ENCODE measurements around the gene CLTB. TPM values are rescaled to one million over a fixed set of nuclear protein-coding genes. Genes with fewer than 3 reads are reported as not detected.

CLTB gene
- total RNA-seq, 1 donor, result 63.0 TPM

- peaks cover 9% of the 10 kb centered on the region for H3K36me3 ChIP-seq (ENCODE audit: insufficient read depth, low read length)
- no peak for DNase-seq (ENCODE audit: insufficient read length, low spot score, missing footprints)
- no peaks in the 10 kb centered on the region for H3K9me3 ChIP-seq (ENCODE audit: low read depth, low read length)
- no peak overlapping the region for H3K4me2 ChIP-seq (ENCODE audit: insufficient read depth, low read length)
- no peak for TF ChIP-seq CTCF (IDR thresholded peaks at IDR 0.05; ENCODE audit: extremely low read depth, low read depth, low read length)
- H3K4me1 ChIP-seq (ENCODE audit: insufficient read depth, low read length), result no peaks in the 10 kb centered on the region
- H3K27me3 ChIP-seq (ENCODE audit: insufficient read depth, low read length), result no peaks in the 10 kb centered on the region
- no peak overlapping the region for H3K4me3 ChIP-seq (ENCODE audit: insufficient read depth, low read length)
- H4K20me1 ChIP-seq (ENCODE audit: insufficient read depth, low read length), result peaks cover 34% of the 10 kb centered on the region
- no peak overlapping the region for H2AFZ ChIP-seq (ENCODE audit: low read length)
- peak overlapping the region; percentile 13 for H3K27ac ChIP-seq (ENCODE audit: low read depth, low read length)
- peaks cover 96% of the 10 kb centered on the region for H3K79me2 ChIP-seq (ENCODE audit: insufficient read depth, low read length)
These were observed 42.7 kb upstream of the CLTB start for GRCh38 chr5:176458904-176459561.

- Histone ChIP-seq H3K4me2 (ENCODE audit: insufficient read depth, low read length) (no peak overlapping the region), H3K4me3 (ENCODE audit: insufficient read depth, low read length) (no peak overlapping the region), H3K27ac (ENCODE audit: low read depth, low read length) (no peak overlapping the region), H3K36me3 (ENCODE audit: insufficient read depth, low read length) (peaks cover 18% of the 10 kb centered on the region), H2AFZ (ENCODE audit: low read length) (no peak overlapping the region), H3K79me2 (ENCODE audit: insufficient read depth, low read length) (peaks cover 95% of the 10 kb centered on the region), H3K27me3 (ENCODE audit: insufficient read depth, low read length) (no peaks in the 10 kb centered on the region), H3K9me3 (ENCODE audit: low read depth, low read length) (no peaks in the 10 kb centered on the region), H4K20me1 (ENCODE audit: insufficient read depth, low read length) (peaks cover 28% of the 10 kb centered on the region), H3K4me1 (ENCODE audit: insufficient read depth, low read length) (peaks cover 12% of the 10 kb centered on the region)
- TF ChIP-seq CTCF (IDR thresholded peaks at IDR 0.05; ENCODE audit: extremely low read depth, low read depth, low read length), result no peak
- DNase-seq (ENCODE audit: insufficient read length, low spot score, missing footprints), result no peak
These were observed 38.5 kb upstream of the CLTB start for GRCh38 chr5:176454724-176455394.

- H3K4me3 ChIP-seq (ENCODE audit: insufficient read depth, low read length), result no peak overlapping the region
- DNase-seq (ENCODE audit: insufficient read length, low spot score, missing footprints), result peak; percentile 48
- no peak for TF ChIP-seq CTCF (IDR thresholded peaks at IDR 0.05; ENCODE audit: extremely low read depth, low read depth, low read length)
- no peak overlapping the region for H3K27ac ChIP-seq (ENCODE audit: low read depth, low read length)
- H3K27me3 ChIP-seq (ENCODE audit: insufficient read depth, low read length), result no peaks in the 10 kb centered on the region
- peaks cover 69% of the 10 kb centered on the region for H3K79me2 ChIP-seq (ENCODE audit: insufficient read depth, low read length)
- peaks cover 29% of the 10 kb centered on the region for H4K20me1 ChIP-seq (ENCODE audit: insufficient read depth, low read length)
- peak overlapping the region; percentile 95 for H3K4me2 ChIP-seq (ENCODE audit: insufficient read depth, low read length)
- H3K9me3 ChIP-seq (ENCODE audit: low read depth, low read length), result no peaks in the 10 kb centered on the region
- H2AFZ ChIP-seq (ENCODE audit: low read length), result no peak overlapping the region
- peaks cover 27% of the 10 kb centered on the region for H3K4me1 ChIP-seq (ENCODE audit: insufficient read depth, low read length)
- peaks cover 18% of the 10 kb centered on the region for H3K36me3 ChIP-seq (ENCODE audit: insufficient read depth, low read length)
These were observed 33.7 kb upstream of the CLTB start for GRCh38 chr5:176450077-176450476.

GRCh38 chr5:176447978-176448608 lies 31.8 kb upstream of the CLTB start, which contains the start of gene FAF2:
Gene FAF2, plus strand, starts transcription at chr5:176448385. Its CDS starts 23 bp downstream, at chr5:176448408.
- Histone ChIP-seq H3K36me3 (ENCODE audit: insufficient read depth, low read length) (peaks cover 1% of the 10 kb centered on the region), H4K20me1 (ENCODE audit: insufficient read depth, low read length) (peaks cover 21% of the 10 kb centered on the region), H3K9me3 (ENCODE audit: low read depth, low read length) (no peaks in the 10 kb centered on the region), H3K4me1 (ENCODE audit: insufficient read depth, low read length) (peaks cover 25% of the 10 kb centered on the region), H2AFZ (ENCODE audit: low read length) (peak within 1 kb of the TSS; percentile 99), H3K4me3 (ENCODE audit: insufficient read depth, low read length) (peak within 1 kb of the TSS; percentile 99), H3K4me2 (ENCODE audit: insufficient read depth, low read length) (peak within 1 kb of the TSS; percentile 98), H3K27me3 (ENCODE audit: insufficient read depth, low read length) (no peaks in the 10 kb centered on the region), H3K79me2 (ENCODE audit: insufficient read depth, low read length) (peaks cover 49% of the 10 kb centered on the region), H3K27ac (ENCODE audit: low read depth, low read length) (peak within 1 kb of the TSS; percentile 99)
- DNase-seq (ENCODE audit: insufficient read length, low spot score, missing footprints), result peak; percentile 99
- TF ChIP-seq CTCF (IDR thresholded peaks at IDR 0.05; ENCODE audit: extremely low read depth, low read depth, low read length), result peak; percentile 98
